OCI-LY1 (cell line): ENCODE results near the gene CYP3A4.

Experiments
- H2AFZ ChIP-seq: fragments of 200-600 bp; sonication (generic), shearing (Covaris generic); 2 replicates; pipeline ENCODE4 v1.6.0; 2014; ENCODE audit warnings: antibody characterized with exemption, mild to moderate bottlenecking, low read length
- H3F3A ChIP-seq: fragments of 200-600 bp; sonication (generic), shearing (Covaris generic); 2 replicates; pipeline ENCODE4 v1.6.0; 2014; ENCODE audit warnings: mild to moderate bottlenecking, antibody characterized with exemption, low read length, moderate library complexity; ENCODE audit not compliant: insufficient read depth
- H3K27ac ChIP-seq: fragments of 200-600 bp; sonication (generic); 2 replicates; pipeline ENCODE4 v1.5.1; 2014; ENCODE audit warnings: low read length, mixed run types, mild to moderate bottlenecking, low read depth; ENCODE audit not compliant: poor library complexity, severe bottlenecking
- H3K27me3 ChIP-seq: fragments of 200-600 bp; sonication (generic); 2 replicates; pipeline ENCODE4 v1.6.0; 2014; ENCODE audit warnings: antibody characterized with exemption, mild to moderate bottlenecking, low read length, moderate library complexity; ENCODE audit not compliant: insufficient read depth
- H3K36me3 ChIP-seq: fragments of 200-600 bp; sonication (generic); 2 replicates; pipeline ENCODE4 v1.6.1; 2014; ENCODE audit warnings: mild to moderate bottlenecking, antibody characterized with exemption, low read length, moderate library complexity, mixed read lengths; ENCODE audit not compliant: insufficient read depth
- H3K4me1 ChIP-seq: fragments of 200-600 bp; sonication (generic); 2 replicates; pipeline ENCODE4 v1.5.1; 2014; ENCODE audit warnings: mild to moderate bottlenecking, low read length, moderate library complexity; ENCODE audit not compliant: insufficient read depth, severe bottlenecking
- H3K4me2 ChIP-seq: fragments of 200-600 bp; sonication (generic), shearing (Covaris generic); 2 replicates; pipeline ENCODE4 v1.6.1; 2014; ENCODE audit warnings: low read length
- H3K4me3 ChIP-seq: fragments of 200-600 bp; sonication (generic); 2 replicates; pipeline ENCODE4 v1.5.1; 2014; ENCODE audit warnings: low read length, low read depth, mild to moderate bottlenecking, mixed read lengths; ENCODE audit not compliant: poor library complexity, severe bottlenecking
- H3K79me2 ChIP-seq: fragments of 200-600 bp; shearing (Covaris generic); 2 replicates; pipeline ENCODE4 v1.6.1; 2016; ENCODE audit warnings: mixed run types, low read length, mixed read lengths; ENCODE audit not compliant: insufficient read depth
- H3K9ac ChIP-seq: fragments of 200-600 bp; sonication (generic), shearing (Covaris generic); 2 replicates; pipeline ENCODE4 v1.6.1; 2014; ENCODE audit warnings: mild to moderate bottlenecking, low read length, mixed read lengths
- H3K9me2 ChIP-seq: fragments of 200-600 bp; sonication (generic), shearing (Covaris generic); 2 replicates; pipeline ENCODE4 v1.6.1; 2014; ENCODE audit warnings: low read depth, mild to moderate bottlenecking, low read length, mixed read lengths
- H3K9me3 ChIP-seq: fragments of 200-600 bp; shearing (Covaris generic); 2 replicates; pipeline ENCODE4 v1.6.1; 2014; ENCODE audit warnings: low read length, mixed read lengths
- H4K20me1 ChIP-seq: fragments of 200-600 bp; sonication (generic), shearing (Covaris generic); 2 replicates; pipeline ENCODE4 v1.6.0; 2016; ENCODE audit warnings: mild to moderate bottlenecking, low read length; ENCODE audit not compliant: insufficient read depth
- CTCF ChIP-seq: fragments of 200-600 bp; sonication (generic), shearing (Covaris generic); IDR thresholded peaks from 2 replicates; pipeline ENCODE4 v1.5.1; 2017; ENCODE audit warnings: mild to moderate bottlenecking, antibody characterized with exemption, low read length, moderate library complexity, mixed read lengths
- EZH2 ChIP-seq: fragments of 200-600 bp; sonication (generic), shearing (Covaris generic); IDR thresholded peaks from 2 replicates; pipeline ENCODE4 v1.8.0; 2017; ENCODE audit warnings: borderline replicate concordance, mixed run types, mild to moderate bottlenecking, antibody characterized with exemption, low read length, moderate library complexity, mixed read lengths

The CYP3A4 gene

GRCh38 chr7:99742737-99743394, 41.1 kb downstream of the CYP3A4 start:
- Histone ChIP-seq H3K4me3 (no peak overlapping the region), H3K27me3 (no peaks in the 10 kb centered on the region), H3K36me3 (no peaks in the 10 kb centered on the region), H3F3A (no peaks in the 10 kb centered on the region), H4K20me1 (no peaks in the 10 kb centered on the region), H3K27ac (no peak overlapping the region), H2AFZ (no peak overlapping the region), H3K9me2 (no peaks in the 10 kb centered on the region), H3K9ac (no peak overlapping the region), H3K4me1 (no peaks in the 10 kb centered on the region), H3K79me2 (no peaks in the 10 kb centered on the region), H3K4me2 (no peak overlapping the region), H3K9me3 (no peaks in the 10 kb centered on the region)
- TF ChIP-seq EZH2 (no peak), CTCF (no peak)

GRCh38 chr7:99741441-99741795, 42.6 kb downstream of the CYP3A4 start:
- H3K4me2 ChIP-seq: no peak overlapping the region
- H3F3A ChIP-seq: no peaks in the 10 kb centered on the region
- no peaks in the 10 kb centered on the region for H3K79me2 ChIP-seq
- H3K4me1 ChIP-seq: no peaks in the 10 kb centered on the region
- no peak overlapping the region for H3K27ac ChIP-seq
- H3K9me3 ChIP-seq: no peaks in the 10 kb centered on the region
- H3K27me3 ChIP-seq: no peaks in the 10 kb centered on the region
- no peaks in the 10 kb centered on the region for H3K9me2 ChIP-seq
- H3K9ac ChIP-seq: no peak overlapping the region
- H2AFZ ChIP-seq: no peak overlapping the region
- H3K36me3 ChIP-seq: no peaks in the 10 kb centered on the region
- no peaks in the 10 kb centered on the region for H4K20me1 ChIP-seq
- TF ChIP-seq EZH2 (no peak), CTCF (no peak)
- H3K4me3 ChIP-seq: no peak overlapping the region

GRCh38 chr7:99740573-99741440, 43.2 kb downstream of the CYP3A4 start:
- Histone ChIP-seq H3K36me3 (no peaks in the 10 kb centered on the region), H2AFZ (no peak overlapping the region), H3K79me2 (no peaks in the 10 kb centered on the region), H3K4me3 (no peak overlapping the region), H3K9ac (no peak overlapping the region), H3K27ac (no peak overlapping the region), H3K9me3 (no peaks in the 10 kb centered on the region), H3K4me2 (no peak overlapping the region), H4K20me1 (no peaks in the 10 kb centered on the region), H3K27me3 (no peaks in the 10 kb centered on the region), H3K4me1 (no peaks in the 10 kb centered on the region), H3K9me2 (no peaks in the 10 kb centered on the region), H3F3A (no peaks in the 10 kb centered on the region)
- TF ChIP-seq EZH2 (no peak), CTCF (no peak)
